ENCODE measurements around the gene UNC45A. TPM values are rescaled to one million over a fixed set of nuclear protein-coding genes. Genes with fewer than 3 reads are reported as not detected.

UNC45A gene
- total RNA-seq, 1 experiment from 2014 or later, result 101 TPM

DNA sequence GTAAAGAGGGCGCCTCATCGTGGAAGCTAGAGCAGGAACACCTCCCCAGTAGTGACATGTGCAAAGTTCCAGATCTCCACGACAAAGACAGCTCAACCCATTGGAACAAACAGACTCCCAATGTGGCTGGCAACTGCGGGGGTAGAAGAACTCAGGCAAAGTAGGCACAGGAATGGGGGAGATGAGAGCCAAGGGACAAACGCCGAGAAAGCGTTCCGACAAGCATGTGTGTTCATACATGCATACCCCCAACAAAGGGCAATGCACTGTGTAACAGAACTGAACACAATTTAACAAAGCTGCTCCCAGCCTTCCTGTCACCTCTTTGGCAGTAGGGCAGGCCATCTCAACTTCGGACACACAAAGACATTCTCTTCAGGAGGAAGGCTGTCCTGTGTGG, 31.2 kb downstream of the UNC45A start:
- TF ChIP-seq MYBL2 (CRISPR knock-in tag; IDR thresholded peaks at IDR 0.05) (no peak), ZNF396 (CRISPR knock-in tag; IDR thresholded peaks at IDR 0.05; ENCODE audit: borderline replicate concordance) (no peak), ZNF232 (CRISPR knock-in tag; IDR thresholded peaks at IDR 0.05) (no peak), ZNF423 (CRISPR knock-in tag; IDR thresholded peaks at IDR 0.05) (no peak), SOX15 (CRISPR knock-in tag; IDR thresholded peaks at IDR 0.05) (no peak), ZBTB21 (CRISPR knock-in tag; IDR thresholded peaks at IDR 0.05; ENCODE audit: borderline replicate concordance) (no peak), ZNF219 (CRISPR knock-in tag; IDR thresholded peaks at IDR 0.05; ENCODE audit: borderline replicate concordance) (no peak), TEAD4 (CRISPR knock-in tag; IDR thresholded peaks at IDR 0.05) (no peak), NR1H2 (CRISPR knock-in tag; IDR thresholded peaks at IDR 0.05) (no peak), JAZF1 (CRISPR knock-in tag; IDR thresholded peaks at IDR 0.05) (no peak)
- TF ChIP-seq, protein P1, sequence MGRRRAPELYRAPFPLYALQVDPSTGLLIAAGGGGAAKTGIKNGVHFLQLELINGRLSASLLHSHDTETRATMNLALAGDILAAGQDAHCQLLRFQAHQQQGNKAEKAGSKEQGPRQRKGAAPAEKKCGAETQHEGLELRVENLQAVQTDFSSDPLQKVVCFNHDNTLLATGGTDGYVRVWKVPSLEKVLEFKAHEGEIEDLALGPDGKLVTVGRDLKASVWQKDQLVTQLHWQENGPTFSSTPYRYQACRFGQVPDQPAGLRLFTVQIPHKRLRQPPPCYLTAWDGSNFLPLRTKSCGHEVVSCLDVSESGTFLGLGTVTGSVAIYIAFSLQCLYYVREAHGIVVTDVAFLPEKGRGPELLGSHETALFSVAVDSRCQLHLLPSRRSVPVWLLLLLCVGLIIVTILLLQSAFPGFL (CRISPR knock-in tag; IDR thresholded peaks at IDR 0.05; ENCODE audit: borderline replicate concordance), result no peak
- TF ChIP-seq, protein P2, sequence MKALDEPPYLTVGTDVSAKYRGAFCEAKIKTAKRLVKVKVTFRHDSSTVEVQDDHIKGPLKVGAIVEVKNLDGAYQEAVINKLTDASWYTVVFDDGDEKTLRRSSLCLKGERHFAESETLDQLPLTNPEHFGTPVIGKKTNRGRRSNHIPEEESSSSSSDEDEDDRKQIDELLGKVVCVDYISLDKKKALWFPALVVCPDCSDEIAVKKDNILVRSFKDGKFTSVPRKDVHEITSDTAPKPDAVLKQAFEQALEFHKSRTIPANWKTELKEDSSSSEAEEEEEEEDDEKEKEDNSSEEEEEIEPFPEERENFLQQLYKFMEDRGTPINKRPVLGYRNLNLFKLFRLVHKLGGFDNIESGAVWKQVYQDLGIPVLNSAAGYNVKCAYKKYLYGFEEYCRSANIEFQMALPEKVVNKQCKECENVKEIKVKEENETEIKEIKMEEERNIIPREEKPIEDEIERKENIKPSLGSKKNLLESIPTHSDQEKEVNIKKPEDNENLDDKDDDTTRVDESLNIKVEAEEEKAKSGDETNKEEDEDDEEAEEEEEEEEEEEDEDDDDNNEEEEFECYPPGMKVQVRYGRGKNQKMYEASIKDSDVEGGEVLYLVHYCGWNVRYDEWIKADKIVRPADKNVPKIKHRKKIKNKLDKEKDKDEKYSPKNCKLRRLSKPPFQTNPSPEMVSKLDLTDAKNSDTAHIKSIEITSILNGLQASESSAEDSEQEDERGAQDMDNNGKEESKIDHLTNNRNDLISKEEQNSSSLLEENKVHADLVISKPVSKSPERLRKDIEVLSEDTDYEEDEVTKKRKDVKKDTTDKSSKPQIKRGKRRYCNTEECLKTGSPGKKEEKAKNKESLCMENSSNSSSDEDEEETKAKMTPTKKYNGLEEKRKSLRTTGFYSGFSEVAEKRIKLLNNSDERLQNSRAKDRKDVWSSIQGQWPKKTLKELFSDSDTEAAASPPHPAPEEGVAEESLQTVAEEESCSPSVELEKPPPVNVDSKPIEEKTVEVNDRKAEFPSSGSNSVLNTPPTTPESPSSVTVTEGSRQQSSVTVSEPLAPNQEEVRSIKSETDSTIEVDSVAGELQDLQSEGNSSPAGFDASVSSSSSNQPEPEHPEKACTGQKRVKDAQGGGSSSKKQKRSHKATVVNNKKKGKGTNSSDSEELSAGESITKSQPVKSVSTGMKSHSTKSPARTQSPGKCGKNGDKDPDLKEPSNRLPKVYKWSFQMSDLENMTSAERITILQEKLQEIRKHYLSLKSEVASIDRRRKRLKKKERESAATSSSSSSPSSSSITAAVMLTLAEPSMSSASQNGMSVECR (CRISPR knock-in tag; IDR thresholded peaks at IDR 0.05; ENCODE audit: borderline replicate concordance), result no peak
- TF ChIP-seq, protein P3, sequence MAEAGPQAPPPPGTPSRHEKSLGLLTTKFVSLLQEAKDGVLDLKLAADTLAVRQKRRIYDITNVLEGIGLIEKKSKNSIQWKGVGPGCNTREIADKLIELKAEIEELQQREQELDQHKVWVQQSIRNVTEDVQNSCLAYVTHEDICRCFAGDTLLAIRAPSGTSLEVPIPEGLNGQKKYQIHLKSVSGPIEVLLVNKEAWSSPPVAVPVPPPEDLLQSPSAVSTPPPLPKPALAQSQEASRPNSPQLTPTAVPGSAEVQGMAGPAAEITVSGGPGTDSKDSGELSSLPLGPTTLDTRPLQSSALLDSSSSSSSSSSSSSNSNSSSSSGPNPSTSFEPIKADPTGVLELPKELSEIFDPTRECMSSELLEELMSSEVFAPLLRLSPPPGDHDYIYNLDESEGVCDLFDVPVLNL (CRISPR knock-in tag; IDR thresholded peaks at IDR 0.05; ENCODE audit: borderline replicate concordance, low read depth), result no peak
- TF ChIP-seq, protein P4, sequence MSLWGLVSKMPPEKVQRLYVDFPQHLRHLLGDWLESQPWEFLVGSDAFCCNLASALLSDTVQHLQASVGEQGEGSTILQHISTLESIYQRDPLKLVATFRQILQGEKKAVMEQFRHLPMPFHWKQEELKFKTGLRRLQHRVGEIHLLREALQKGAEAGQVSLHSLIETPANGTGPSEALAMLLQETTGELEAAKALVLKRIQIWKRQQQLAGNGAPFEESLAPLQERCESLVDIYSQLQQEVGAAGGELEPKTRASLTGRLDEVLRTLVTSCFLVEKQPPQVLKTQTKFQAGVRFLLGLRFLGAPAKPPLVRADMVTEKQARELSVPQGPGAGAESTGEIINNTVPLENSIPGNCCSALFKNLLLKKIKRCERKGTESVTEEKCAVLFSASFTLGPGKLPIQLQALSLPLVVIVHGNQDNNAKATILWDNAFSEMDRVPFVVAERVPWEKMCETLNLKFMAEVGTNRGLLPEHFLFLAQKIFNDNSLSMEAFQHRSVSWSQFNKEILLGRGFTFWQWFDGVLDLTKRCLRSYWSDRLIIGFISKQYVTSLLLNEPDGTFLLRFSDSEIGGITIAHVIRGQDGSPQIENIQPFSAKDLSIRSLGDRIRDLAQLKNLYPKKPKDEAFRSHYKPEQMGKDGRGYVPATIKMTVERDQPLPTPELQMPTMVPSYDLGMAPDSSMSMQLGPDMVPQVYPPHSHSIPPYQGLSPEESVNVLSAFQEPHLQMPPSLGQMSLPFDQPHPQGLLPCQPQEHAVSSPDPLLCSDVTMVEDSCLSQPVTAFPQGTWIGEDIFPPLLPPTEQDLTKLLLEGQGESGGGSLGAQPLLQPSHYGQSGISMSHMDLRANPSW (CRISPR knock-in tag; conservative IDR thresholded peaks at IDR 0.05; ENCODE audit: low read depth), result no peak
- TF ChIP-seq, protein P5, sequence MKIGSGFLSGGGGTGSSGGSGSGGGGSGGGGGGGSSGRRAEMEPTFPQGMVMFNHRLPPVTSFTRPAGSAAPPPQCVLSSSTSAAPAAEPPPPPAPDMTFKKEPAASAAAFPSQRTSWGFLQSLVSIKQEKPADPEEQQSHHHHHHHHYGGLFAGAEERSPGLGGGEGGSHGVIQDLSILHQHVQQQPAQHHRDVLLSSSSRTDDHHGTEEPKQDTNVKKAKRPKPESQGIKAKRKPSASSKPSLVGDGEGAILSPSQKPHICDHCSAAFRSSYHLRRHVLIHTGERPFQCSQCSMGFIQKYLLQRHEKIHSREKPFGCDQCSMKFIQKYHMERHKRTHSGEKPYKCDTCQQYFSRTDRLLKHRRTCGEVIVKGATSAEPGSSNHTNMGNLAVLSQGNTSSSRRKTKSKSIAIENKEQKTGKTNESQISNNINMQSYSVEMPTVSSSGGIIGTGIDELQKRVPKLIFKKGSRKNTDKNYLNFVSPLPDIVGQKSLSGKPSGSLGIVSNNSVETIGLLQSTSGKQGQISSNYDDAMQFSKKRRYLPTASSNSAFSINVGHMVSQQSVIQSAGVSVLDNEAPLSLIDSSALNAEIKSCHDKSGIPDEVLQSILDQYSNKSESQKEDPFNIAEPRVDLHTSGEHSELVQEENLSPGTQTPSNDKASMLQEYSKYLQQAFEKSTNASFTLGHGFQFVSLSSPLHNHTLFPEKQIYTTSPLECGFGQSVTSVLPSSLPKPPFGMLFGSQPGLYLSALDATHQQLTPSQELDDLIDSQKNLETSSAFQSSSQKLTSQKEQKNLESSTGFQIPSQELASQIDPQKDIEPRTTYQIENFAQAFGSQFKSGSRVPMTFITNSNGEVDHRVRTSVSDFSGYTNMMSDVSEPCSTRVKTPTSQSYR (CRISPR knock-in tag; IDR thresholded peaks at IDR 0.05), result no peak
- TF ChIP-seq, protein P6, sequence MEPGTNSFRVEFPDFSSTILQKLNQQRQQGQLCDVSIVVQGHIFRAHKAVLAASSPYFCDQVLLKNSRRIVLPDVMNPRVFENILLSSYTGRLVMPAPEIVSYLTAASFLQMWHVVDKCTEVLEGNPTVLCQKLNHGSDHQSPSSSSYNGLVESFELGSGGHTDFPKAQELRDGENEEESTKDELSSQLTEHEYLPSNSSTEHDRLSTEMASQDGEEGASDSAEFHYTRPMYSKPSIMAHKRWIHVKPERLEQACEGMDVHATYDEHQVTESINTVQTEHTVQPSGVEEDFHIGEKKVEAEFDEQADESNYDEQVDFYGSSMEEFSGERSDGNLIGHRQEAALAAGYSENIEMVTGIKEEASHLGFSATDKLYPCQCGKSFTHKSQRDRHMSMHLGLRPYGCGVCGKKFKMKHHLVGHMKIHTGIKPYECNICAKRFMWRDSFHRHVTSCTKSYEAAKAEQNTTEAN (CRISPR knock-in tag; IDR thresholded peaks at IDR 0.05), result no peak
- Mint-ChIP-seq H3K4me1 (no peaks in the 10 kb centered on the region), H3K27me3 (ENCODE audit: low read depth) (no peaks in the 10 kb centered on the region), H3K9me3 (no peaks in the 10 kb centered on the region), H3K27ac (peak overlapping the region; percentile 32; the same call in 1 of the 2 replicates), H3K36me3 (peaks cover 86% of the 10 kb centered on the region), H3K4me3 (no peak overlapping the region)
- ChIA-PET CTCF (interaction anchor here (0.8 to 6.2 kb wide), 4 partner anchors 9 to 67 kb away, joined by 3 to 50 read pairs (median 6); partner anchors contain the start of genes HDDC3 and UNC45A), POLR2A (interaction anchor here (1.1 to 1.2 kb wide), 2 partner anchors 9 to 28 kb away, joined by 3 to 5 read pairs; partner anchors contain the start of gene PRC1)
- no peak for DNase-seq (ENCODE audit: low spot score)
- ATAC-seq, result no peak

Measured in WTC11 (cell line).